CD14-positive monocyte (primary cell): ENCODE measurements around the gene CDH23. TPM values are rescaled to one million over a fixed set of nuclear protein-coding genes. Genes with fewer than 3 reads are reported as not detected.

Experiments
- DNase-seq, 3 donors: peaks; one replicate each; pipeline ENCODE4 v3.0.0-alpha.2; 2011 to 2022
- H2AFZ ChIP-seq: 2 replicates; pipeline ENCODE4 v1.6.0; 2012; ENCODE audit warnings: mild to moderate bottlenecking, low read depth, low read length, inconsistent platforms; ENCODE audit not compliant: insufficient read depth, poor library complexity, severe bottlenecking
- H3K27ac ChIP-seq, 2 donors: 1 replicate in 1 of 2; 2 replicates in 1 of 2; pipeline ENCODE4 v1.5.1; 2012 to 2013; ENCODE audit warnings: low read length in 2 of 2, control low read depth in 1 of 2, inconsistent platforms in 1 of 2, low read depth in 1 of 2, mild to moderate bottlenecking in 1 of 2
- H3K27me3 ChIP-seq, 2 donors: one replicate each; pipeline versions ENCODE4 v1.6.0 to v1.6.1; 2011 to 2013; ENCODE audit warnings: low read length in 2 of 2; ENCODE audit not compliant: control insufficient read depth in 2 of 2, insufficient read depth in 2 of 2
- H3K36me3 ChIP-seq, 2 donors: replicated peaks in 1 of 2; 1 replicate in 1 of 2; 2 replicates in 1 of 2; pipeline versions ENCODE4 v1.5.1 to v1.6.1; 2012 to 2013; ENCODE audit warnings: low read length in 2 of 2, control low read depth in 1 of 2, inconsistent platforms in 1 of 2, mild to moderate bottlenecking in 1 of 2; ENCODE audit not compliant: insufficient read depth in 2 of 2, control insufficient read depth in 1 of 2
- H3K4me1 ChIP-seq, 2 donors: 1 replicate in 1 of 2; 2 replicates in 1 of 2; pipeline versions ENCODE4 v1.5.1 to v1.6.1; 2012 to 2013; ENCODE audit warnings: low read length in 2 of 2, control low read depth in 1 of 2, inconsistent platforms in 1 of 2, mild to moderate bottlenecking in 1 of 2, moderate library complexity in 1 of 2; ENCODE audit not compliant: insufficient read depth in 2 of 2, control insufficient read depth in 1 of 2
- H3K4me2 ChIP-seq: replicated peaks from 2 replicates; pipeline ENCODE3; 2012; ENCODE audit warnings: low read length, moderate library complexity, mild to moderate bottlenecking; ENCODE audit not compliant: poor library complexity, severe bottlenecking; ENCODE audit errors: extremely low read depth
- H3K4me3 ChIP-seq, 3 experiments: fragments of 200-600 bp in 1 of 3; sonication (generic) in 1 of 3; replicated peaks in 1 of 3; 1 replicate in 2 of 3; 2 replicates in 1 of 3; pipeline ENCODE4 v1.5.1; 2011 to 2013; ENCODE audit warnings: low read length in 3 of 3, mild to moderate bottlenecking in 3 of 3, control low read depth in 2 of 3, low read depth in 2 of 3, inconsistent platforms in 1 of 3, moderate library complexity in 1 of 3
- H3K79me2 ChIP-seq: 2 replicates; pipeline ENCODE4 v1.6.0; 2012; ENCODE audit warnings: mild to moderate bottlenecking, control low read depth, inconsistent platforms, low read length, moderate library complexity; ENCODE audit not compliant: insufficient read depth
- H3K9ac ChIP-seq: 2 replicates; pipeline ENCODE4 v1.6.0; 2017; ENCODE audit warnings: low read length, mild to moderate bottlenecking; ENCODE audit not compliant: insufficient read depth, poor library complexity, severe bottlenecking
- H3K9me3 ChIP-seq, 2 donors: replicated peaks in 1 of 2; 1 replicate in 1 of 2; 2 replicates in 1 of 2; pipeline versions ENCODE4 v1.5.1 to v1.6.1; 2012 to 2013; ENCODE audit warnings: low read length in 2 of 2, control low read depth in 1 of 2; ENCODE audit not compliant: control insufficient read depth in 1 of 2, insufficient read depth in 1 of 2
- H4K20me1 ChIP-seq: 2 replicates; pipeline ENCODE4 v1.6.0; 2012; ENCODE audit warnings: mild to moderate bottlenecking, low read length, control low read depth, moderate library complexity; ENCODE audit not compliant: insufficient read depth
- H3K27ac Mint-ChIP-seq, 7 donors: one replicate each; pipeline ENCODE4 v1.8.0; 2020; ENCODE audit warnings: mild to moderate bottlenecking in 7 of 7, mixed read lengths in 7 of 7, moderate library complexity in 6 of 7, inconsistent platforms in 2 of 7
- H3K27me3 Mint-ChIP-seq, 3 donors: one replicate each; pipeline ENCODE4 v1.8.0; 2021 to 2022; ENCODE audit warnings: low read depth in 3 of 3, mild to moderate bottlenecking in 3 of 3, mixed read lengths in 3 of 3, moderate library complexity in 3 of 3, inconsistent platforms in 1 of 3
- H3K36me3 Mint-ChIP-seq, 2 donors: one replicate each; pipeline ENCODE4 v1.8.0; 2020; ENCODE audit warnings: mixed read lengths in 2 of 2, inconsistent platforms in 1 of 2, mild to moderate bottlenecking in 1 of 2
- H3K4me1 Mint-ChIP-seq: one replicate; pipeline ENCODE4 v1.8.0; 2020; ENCODE audit warnings: mild to moderate bottlenecking, mixed read lengths
- H3K4me3 Mint-ChIP-seq, 2 donors: one replicate each; pipeline ENCODE4 v1.8.0; 2020; ENCODE audit warnings: mild to moderate bottlenecking in 2 of 2, mixed read lengths in 2 of 2, moderate library complexity in 1 of 2
- H3K9me3 Mint-ChIP-seq, 7 donors: one replicate each; pipeline ENCODE4 v1.8.0; 2020 to 2022; ENCODE audit warnings: mixed read lengths in 7 of 7, mild to moderate bottlenecking in 6 of 7, moderate library complexity in 6 of 7, inconsistent platforms in 2 of 7
- WGBS: methylation state at CpG from one replicate; pipeline ENCODE4 v1.1.5; 2013; ENCODE audit warnings: missing lambda C conversion rate; ENCODE audit not compliant: insufficient coverage; 5-methylcytosine and 5-hydroxymethylcytosine counted together
- intact Hi-C, 2 donors: fragments of 100-400 bp; cut with micrococcal nuclease; formaldehyde crosslinking; loops; one replicate each; pipeline versions ENCODE4 v1.15.0 to v1.15.1; 2023
- polyA plus RNA-seq, 3 donors: library from polyadenylated mRNA; depleted of rRNA in 1 of 3; unstranded in 2 of 3; stranded (reverse) in 1 of 3; fragments of 300-500 nt in 2 of 3; fragments of >200 nt in 1 of 3; fragmentation: Illumina TruSeq in 2 of 3; gene quantifications; 1 replicate in 2 of 3; 2 replicates in 1 of 3; pipeline ENCODE4 v1.2.3, GENCODE V29; 2012 to 2021
- TF ChIP-seq, protein P1 (sequence below): fragments of 200-600 bp; IDR thresholded peaks from one replicate; pipeline ENCODE4 v1.8.0; 2022; ENCODE audit warnings: antibody characterized with exemption, mild to moderate bottlenecking

The CDH23 gene
- polyA plus RNA-seq, 3 donors = 8.2 to 36.2 (median 10.5) TPM

DNA sequence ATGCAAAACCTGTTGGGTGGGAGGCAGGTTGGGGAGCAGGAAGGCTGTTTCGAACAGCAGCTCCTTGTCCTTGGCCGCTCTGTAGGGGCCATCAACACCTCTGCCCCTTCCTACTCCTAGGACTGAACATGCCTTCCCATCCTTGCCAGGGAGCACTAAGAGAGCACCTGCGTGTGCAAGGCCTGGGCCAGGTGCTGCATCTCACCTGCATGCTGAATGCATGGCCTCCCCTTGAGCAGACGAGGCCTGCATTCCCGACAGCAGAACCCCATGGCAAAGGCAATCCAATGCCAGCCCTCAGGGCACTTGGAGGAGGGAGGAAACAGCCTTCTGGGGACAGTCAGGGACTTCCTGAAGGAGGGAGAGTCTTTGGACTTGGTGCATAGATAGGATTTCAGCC is 365.6 kb downstream of the CDH23 start:
- Mint-ChIP-seq H3K4me1 (peaks cover 94% of the 10 kb centered on the region), H3K27ac (peak overlapping the region in 6 of 7 donors; percentile 24 to 87 (median 60)), H3K36me3 (peaks cover 88 to 96% of the 10 kb centered on the region in 2 donors), H3K27me3 (peaks cover 0 to 4% (median 0%) of the 10 kb centered on the region in 3 donors), H3K4me3 (peak overlapping the region; percentile 15 to 41), H3K9me3 (no peaks in the 10 kb centered on the region)
- Histone ChIP-seq H3K4me2 (peak overlapping the region; percentile 99), H3K9ac (no peak overlapping the region), H2AFZ (no peak overlapping the region), H3K4me1 (peaks cover 94 to 96% of the 10 kb centered on the region in 2 donors), H3K27me3 (no peaks in the 10 kb centered on the region), H3K36me3 (peaks cover 93 to 94% of the 10 kb centered on the region in 2 donors), H4K20me1 (peaks cover 96% of the 10 kb centered on the region), H3K9me3 (no peaks in the 10 kb centered on the region), H3K4me3 (peak overlapping the region in 1 of 3 experiments; percentile 4), H3K79me2 (peaks cover 98% of the 10 kb centered on the region), H3K27ac (peak overlapping the region; percentile 36 to 92)
- TF ChIP-seq, protein P1, sequence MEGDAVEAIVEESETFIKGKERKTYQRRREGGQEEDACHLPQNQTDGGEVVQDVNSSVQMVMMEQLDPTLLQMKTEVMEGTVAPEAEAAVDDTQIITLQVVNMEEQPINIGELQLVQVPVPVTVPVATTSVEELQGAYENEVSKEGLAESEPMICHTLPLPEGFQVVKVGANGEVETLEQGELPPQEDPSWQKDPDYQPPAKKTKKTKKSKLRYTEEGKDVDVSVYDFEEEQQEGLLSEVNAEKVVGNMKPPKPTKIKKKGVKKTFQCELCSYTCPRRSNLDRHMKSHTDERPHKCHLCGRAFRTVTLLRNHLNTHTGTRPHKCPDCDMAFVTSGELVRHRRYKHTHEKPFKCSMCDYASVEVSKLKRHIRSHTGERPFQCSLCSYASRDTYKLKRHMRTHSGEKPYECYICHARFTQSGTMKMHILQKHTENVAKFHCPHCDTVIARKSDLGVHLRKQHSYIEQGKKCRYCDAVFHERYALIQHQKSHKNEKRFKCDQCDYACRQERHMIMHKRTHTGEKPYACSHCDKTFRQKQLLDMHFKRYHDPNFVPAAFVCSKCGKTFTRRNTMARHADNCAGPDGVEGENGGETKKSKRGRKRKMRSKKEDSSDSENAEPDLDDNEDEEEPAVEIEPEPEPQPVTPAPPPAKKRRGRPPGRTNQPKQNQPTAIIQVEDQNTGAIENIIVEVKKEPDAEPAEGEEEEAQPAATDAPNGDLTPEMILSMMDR = no peak
- DNase-seq = no peak
- WGBS = 87% methylated on average over 3 of the region's 5 CpGs
- intact Hi-C loops = no loop called here

DNA sequence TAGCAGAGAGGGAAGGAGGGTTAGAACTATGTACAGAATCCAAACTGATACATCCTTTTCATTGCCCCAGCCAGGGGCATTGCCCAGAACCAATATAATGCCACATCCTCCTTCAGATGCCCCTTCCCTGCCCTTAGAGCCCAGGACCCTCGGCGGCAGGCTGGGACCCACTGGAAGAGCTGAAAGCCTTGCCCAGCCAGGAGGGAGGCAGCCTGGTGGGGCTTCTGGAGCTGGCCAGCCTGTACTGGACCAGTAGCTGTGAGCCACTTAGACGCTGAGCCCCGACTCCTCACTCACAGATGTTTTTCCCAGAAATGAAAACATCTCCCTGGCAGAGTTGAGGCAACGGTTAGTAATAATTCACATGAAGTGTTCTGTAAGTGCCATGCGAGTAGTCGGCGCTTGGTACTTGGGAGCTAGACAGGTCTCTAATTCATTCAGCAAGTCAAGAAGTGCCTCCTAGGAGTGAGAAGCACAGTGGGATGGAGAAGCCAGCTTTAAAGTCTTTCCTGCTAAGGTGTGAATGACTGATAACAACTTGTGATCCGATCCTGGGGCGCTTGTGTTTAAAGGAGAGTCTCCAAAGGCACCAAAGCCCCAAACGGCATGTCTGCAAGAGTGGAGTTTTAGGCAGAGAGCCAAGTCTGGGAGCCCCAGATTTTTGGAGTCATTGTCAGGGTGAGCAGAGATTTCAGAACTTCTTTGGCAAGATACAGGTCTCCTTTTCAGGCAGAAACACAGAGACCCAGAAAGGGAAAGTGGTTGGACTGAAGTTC is 366.8 kb downstream of the CDH23 start:
- Histone ChIP-seq H4K20me1 (peaks cover 96% of the 10 kb centered on the region), H3K27me3 (no peaks in the 10 kb centered on the region), H3K9ac (no peak overlapping the region), H3K79me2 (peaks cover 98% of the 10 kb centered on the region), H3K27ac (peak overlapping the region; percentile 10 to 92), H3K36me3 (peaks cover 92 to 94% of the 10 kb centered on the region in 2 donors), H3K4me1 (peaks cover 94 to 96% of the 10 kb centered on the region in 2 donors), H2AFZ (no peak overlapping the region), H3K9me3 (no peaks in the 10 kb centered on the region), H3K4me3 (peak overlapping the region in 1 of 3 experiments; percentile 99), H3K4me2 (peak overlapping the region; percentile 99)
- Mint-ChIP-seq H3K4me3 (peak overlapping the region in 1 of 2 donors; percentile 40), H3K27me3 (peaks cover 0 to 4% (median 0%) of the 10 kb centered on the region in 3 donors), H3K9me3 (no peaks in the 10 kb centered on the region), H3K27ac (peak overlapping the region; percentile 70 to 96 (median 86)), H3K4me1 (peaks cover 94% of the 10 kb centered on the region), H3K36me3 (peaks cover 89 to 96% of the 10 kb centered on the region in 2 donors)
- TF ChIP-seq, protein P1 = no peak
- no peak for DNase-seq
- intact Hi-C loops = no loop called here
- WGBS = 81% methylated on average over 9 of the region's 11 CpGs
